PC-3 (cell line): Measurements from ENCODE around the gene NOX4.
"Not testable (repeated sequence)": the region's sequence is repeated elsewhere in the genome, so short reads cannot be mapped to it uniquely, and the experiment has no call there.

Experiments
- EZH2 ChIP-seq: fragments of 300-600 bp; sonication (generic); IDR thresholded peaks from one replicate; pipeline ENCODE4 v1.6.1; 2017; ENCODE audit warnings: antibody characterized with exemption, mild to moderate bottlenecking, low read length; ENCODE audit not compliant: unreplicated experiment
- EZH2phosphoT487 ChIP-seq: fragments of 300-600 bp; sonication (generic); IDR thresholded peaks from 2 replicates; pipeline ENCODE4 v1.6.1; 2018; ENCODE audit warnings: mild to moderate bottlenecking, antibody characterized with exemption, low read length, borderline replicate concordance
- TF ChIP-seq, protein P1 (sequence below): fragments of 300-600 bp; sonication (generic); conservative IDR thresholded peaks from 2 replicates; pipeline ENCODE4 v1.5.1; 2017; ENCODE audit warnings: antibody characterized with exemption, low read depth, mild to moderate bottlenecking, low read length

DNA sequence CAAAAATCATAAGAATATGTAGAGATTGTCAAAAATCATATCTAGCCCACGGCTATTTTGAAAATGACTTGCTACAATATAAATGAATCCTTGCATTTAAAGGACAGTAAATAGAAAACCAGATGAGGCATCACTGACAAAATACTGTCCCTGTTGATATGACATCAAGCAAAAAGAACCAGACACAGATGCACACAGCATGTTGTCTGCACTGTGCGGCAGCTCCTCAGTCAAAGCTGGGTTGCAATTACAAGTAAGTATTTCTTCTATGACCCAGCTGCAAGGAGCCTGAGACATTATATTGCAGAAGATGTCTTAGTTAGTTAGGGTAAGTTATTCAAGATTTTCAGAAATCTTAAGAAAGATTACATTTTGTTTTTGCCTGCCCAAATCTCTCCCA, 136.7 kb downstream of the NOX4 start:
- TF ChIP-seq, protein P1, sequence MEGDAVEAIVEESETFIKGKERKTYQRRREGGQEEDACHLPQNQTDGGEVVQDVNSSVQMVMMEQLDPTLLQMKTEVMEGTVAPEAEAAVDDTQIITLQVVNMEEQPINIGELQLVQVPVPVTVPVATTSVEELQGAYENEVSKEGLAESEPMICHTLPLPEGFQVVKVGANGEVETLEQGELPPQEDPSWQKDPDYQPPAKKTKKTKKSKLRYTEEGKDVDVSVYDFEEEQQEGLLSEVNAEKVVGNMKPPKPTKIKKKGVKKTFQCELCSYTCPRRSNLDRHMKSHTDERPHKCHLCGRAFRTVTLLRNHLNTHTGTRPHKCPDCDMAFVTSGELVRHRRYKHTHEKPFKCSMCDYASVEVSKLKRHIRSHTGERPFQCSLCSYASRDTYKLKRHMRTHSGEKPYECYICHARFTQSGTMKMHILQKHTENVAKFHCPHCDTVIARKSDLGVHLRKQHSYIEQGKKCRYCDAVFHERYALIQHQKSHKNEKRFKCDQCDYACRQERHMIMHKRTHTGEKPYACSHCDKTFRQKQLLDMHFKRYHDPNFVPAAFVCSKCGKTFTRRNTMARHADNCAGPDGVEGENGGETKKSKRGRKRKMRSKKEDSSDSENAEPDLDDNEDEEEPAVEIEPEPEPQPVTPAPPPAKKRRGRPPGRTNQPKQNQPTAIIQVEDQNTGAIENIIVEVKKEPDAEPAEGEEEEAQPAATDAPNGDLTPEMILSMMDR: not testable (repeated sequence)
- TF ChIP-seq EZH2, EZH2phosphoT487: not testable (repeated sequence)
